ENCODE measurements around the gene AP3S2.

GRCh38 chr15:89876396-89877082, 17.3 kb downstream of the AP3S2 start:
- no peak for TF ChIP-seq POLR2AphosphoS5 (IDR thresholded peaks at IDR 0.05)
- TF ChIP-seq CTCF (IDR thresholded peaks at IDR 0.05 in 8 of 11, conservative IDR thresholded peaks at IDR 0.05 in 3 of 11): peak in 1 of 11 experiments; percentile 14

Data from spleen (tissue), 7 donors.